ENCODE results near the gene TUFT1. TPM values are rescaled to one million over a fixed set of nuclear protein-coding genes. Genes with fewer than 3 reads are reported as not detected.

The TUFT1 gene
- polyA plus RNA-seq, 2 of the 4 experiments (the other 2 are of a cell fraction) = 21.1 to 27.5 TPM

- Histone ChIP-seq H3K9me3 (no peaks in the 10 kb centered on the region), H3K4me2 (no peak overlapping the region), H3K27ac (peak overlapping the region in 1 of 2 experiments; percentile 5; a peak in 1 of 6 replicates), H3K4me1 (peaks cover 32% of the 10 kb centered on the region), H3K4me3 (no peak overlapping the region)
- WGBS (ENCODE audit: missing lambda C conversion rate) = 77% methylated on average over 6 of the region's 6 CpGs
- ChIA-PET POLR2A (no interaction called here), CTCF (interaction anchor here (16.6 kb wide), 1 partner anchor 10 kb away, joined by 147 read pairs; no protein-coding TSS in a partner anchor)
- TF ChIP-seq JUNB (IDR thresholded peaks at IDR 0.05) = no peak
- TF ChIP-seq ZFP36 (IDR thresholded peaks at IDR 0.05; ENCODE audit: borderline replicate concordance, partially characterized antibody) = no peak
- TF ChIP-seq POLR2AphosphoS2 (conservative IDR thresholded peaks at IDR 0.05; ENCODE audit: low read length) = peak; percentile 85
- TF ChIP-seq ZNF302 (CRISPR knock-in tag; IDR thresholded peaks at IDR 0.05) = no peak
- TF ChIP-seq FOSL2 (IDR thresholded peaks at IDR 0.05) = no peak
- no peak for TF ChIP-seq FOSL2 (CRISPR knock-in tag; IDR thresholded peaks at IDR 0.05)
- no peak for TF ChIP-seq NR3C1 (IDR thresholded peaks at IDR 0.05)
- no peak for TF ChIP-seq HOXB5 (CRISPR knock-in tag; IDR thresholded peaks at IDR 0.05)
- DNase-seq (ENCODE audit: low read depth in 1 of 2, low spot score in 1 of 2) = no peak
- 0 out of 6 replicates have a peak, but pooled peaks of 1 of the 2 experiments have one; percentile 4 for ATAC-seq
- no peak for FAIRE-seq
Measured at GRCh38 chr1:151584278-151584677, 44.2 kb downstream of the TUFT1 start.

DNA sequence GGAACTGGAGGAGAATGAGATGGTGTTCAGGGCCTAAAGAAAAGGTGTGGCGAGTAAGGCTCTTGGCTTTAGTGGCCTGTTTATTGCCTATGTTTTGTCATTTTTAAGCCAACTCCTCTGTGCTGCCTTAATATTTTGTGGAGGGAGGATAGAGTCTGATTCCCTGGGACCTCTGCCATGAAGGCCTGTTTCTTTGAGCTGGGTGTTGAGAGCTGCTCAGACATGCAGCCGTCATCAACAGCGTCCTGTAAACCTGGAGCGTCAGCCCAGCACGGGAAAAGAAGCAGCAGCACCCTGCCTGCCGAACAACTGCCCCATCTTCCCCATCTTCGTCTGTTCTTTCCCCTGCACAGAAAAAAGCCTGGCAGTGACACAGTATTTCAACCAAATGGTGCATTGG lies 44.7 kb downstream of the TUFT1 start:
- Histone ChIP-seq H3K9me3 (no peaks in the 10 kb centered on the region), H3K4me1 (peaks cover 27% of the 10 kb centered on the region), H3K27ac (peak overlapping the region in 1 of 2 experiments; percentile 73; a peak in 4 of 6 replicates), H3K4me3 (no peak overlapping the region), H3K4me2 (no peak overlapping the region; the same call in 2 of the 3 replicates)
- ATAC-seq (0 out of 6 replicates have a peak, but pooled peaks of 1 of the 2 experiments have one; percentile 4), DNase-seq (ENCODE audit: low read depth in 1 of 2, low spot score in 1 of 2) (no peak), FAIRE-seq (no peak)
- 92% methylated on average over 7 of the region's 7 CpGs for WGBS (ENCODE audit: missing lambda C conversion rate)
- ChIA-PET CTCF (interaction anchor here (1.4 kb wide), 1 partner anchor 9 kb away, joined by 7 read pairs; no protein-coding TSS in a partner anchor), POLR2A (interaction anchor here (1.4 kb wide), 1 partner anchor 44 kb away, joined by 8 read pairs; the partner anchor contains the start of gene TUFT1)
- TF ChIP-seq HOXB5 (CRISPR knock-in tag; IDR thresholded peaks at IDR 0.05) = no peak
- TF ChIP-seq CEBPB (IDR thresholded peaks at IDR 0.05) = no peak
- TF ChIP-seq FOSB (CRISPR knock-in tag; IDR thresholded peaks at IDR 0.05) = no peak
- no peak for TF ChIP-seq RFX5 (IDR thresholded peaks at IDR 0.05)
- no peak for TF ChIP-seq KDM5A (IDR thresholded peaks at IDR 0.05)
- TF ChIP-seq, protein P1, sequence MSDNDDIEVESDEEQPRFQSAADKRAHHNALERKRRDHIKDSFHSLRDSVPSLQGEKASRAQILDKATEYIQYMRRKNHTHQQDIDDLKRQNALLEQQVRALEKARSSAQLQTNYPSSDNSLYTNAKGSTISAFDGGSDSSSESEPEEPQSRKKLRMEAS (IDR thresholded peaks at IDR 0.05) = no peak
- TF ChIP-seq, protein P2, sequence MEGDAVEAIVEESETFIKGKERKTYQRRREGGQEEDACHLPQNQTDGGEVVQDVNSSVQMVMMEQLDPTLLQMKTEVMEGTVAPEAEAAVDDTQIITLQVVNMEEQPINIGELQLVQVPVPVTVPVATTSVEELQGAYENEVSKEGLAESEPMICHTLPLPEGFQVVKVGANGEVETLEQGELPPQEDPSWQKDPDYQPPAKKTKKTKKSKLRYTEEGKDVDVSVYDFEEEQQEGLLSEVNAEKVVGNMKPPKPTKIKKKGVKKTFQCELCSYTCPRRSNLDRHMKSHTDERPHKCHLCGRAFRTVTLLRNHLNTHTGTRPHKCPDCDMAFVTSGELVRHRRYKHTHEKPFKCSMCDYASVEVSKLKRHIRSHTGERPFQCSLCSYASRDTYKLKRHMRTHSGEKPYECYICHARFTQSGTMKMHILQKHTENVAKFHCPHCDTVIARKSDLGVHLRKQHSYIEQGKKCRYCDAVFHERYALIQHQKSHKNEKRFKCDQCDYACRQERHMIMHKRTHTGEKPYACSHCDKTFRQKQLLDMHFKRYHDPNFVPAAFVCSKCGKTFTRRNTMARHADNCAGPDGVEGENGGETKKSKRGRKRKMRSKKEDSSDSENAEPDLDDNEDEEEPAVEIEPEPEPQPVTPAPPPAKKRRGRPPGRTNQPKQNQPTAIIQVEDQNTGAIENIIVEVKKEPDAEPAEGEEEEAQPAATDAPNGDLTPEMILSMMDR (IDR thresholded peaks at IDR 0.05) = no peak
- TF ChIP-seq NPAS2 (CRISPR knock-in tag; IDR thresholded peaks at IDR 0.05; ENCODE audit: borderline replicate concordance) = no peak
- no peak for TF ChIP-seq KDM1A (IDR thresholded peaks at IDR 0.05; ENCODE audit: low read depth)
- no peak for TF ChIP-seq HOXA7 (CRISPR knock-in tag; IDR thresholded peaks at IDR 0.05)
- no peak for TF ChIP-seq MAZ (IDR thresholded peaks at IDR 0.05; ENCODE audit: borderline replicate concordance, low read depth, low read length)
- no peak for TF ChIP-seq FOSL2 (IDR thresholded peaks at IDR 0.05)
- TF ChIP-seq FOSL2 (CRISPR knock-in tag; IDR thresholded peaks at IDR 0.05) = no peak
- TF ChIP-seq POLR2AphosphoS2 (conservative IDR thresholded peaks at IDR 0.05; ENCODE audit: low read length) = no peak
- TF ChIP-seq HEYL (CRISPR knock-in tag; IDR thresholded peaks at IDR 0.05) = no peak

DNA sequence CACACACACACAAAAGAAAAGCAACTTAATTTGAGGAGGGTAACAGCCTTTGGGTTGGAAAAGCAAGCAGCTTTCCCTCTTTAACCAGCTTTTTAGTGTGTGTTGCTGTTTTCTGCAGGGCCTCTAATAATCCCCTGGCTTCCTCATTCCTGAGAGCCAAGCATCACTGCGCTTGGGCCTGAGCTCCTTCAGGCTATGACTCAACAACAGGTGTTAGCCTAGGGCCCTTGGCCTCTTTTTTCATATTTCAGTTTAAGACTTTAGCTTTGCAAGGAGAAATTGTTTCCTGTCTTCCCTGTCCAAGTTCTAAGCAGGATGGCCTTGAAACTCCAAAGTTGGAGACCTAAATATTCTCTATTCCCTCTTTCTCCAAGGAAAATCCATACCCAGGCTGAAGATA lies 45.5 kb downstream of the TUFT1 start:
- H3K9me3 ChIP-seq = 0 out of 3 replicates have a peak, but pooled peaks cover 4% of the 10 kb centered on the region
- peak overlapping the region; percentile 59 to 73; a peak in 5 of 6 replicates for H3K27ac ChIP-seq
- CTCF ChIA-PET = interaction anchor here (0.6 to 1.4 kb wide), 2 partner anchors 9 to 142 kb away, joined by 3 to 7 read pairs; no protein-coding TSS in a partner anchor
- H3K4me3 ChIP-seq = no peak overlapping the region
- TF ChIP-seq CBX2 (IDR thresholded peaks at IDR 0.05; ENCODE audit: borderline replicate concordance, low read depth) (no peak), KDM5A (IDR thresholded peaks at IDR 0.05) (no peak), ZSCAN20 (CRISPR knock-in tag; IDR thresholded peaks at IDR 0.05) (no peak), JUNB (IDR thresholded peaks at IDR 0.05) (0 out of 2 replicates have a peak, but pooled peaks have one; percentile 22), FOSL2 (IDR thresholded peaks at IDR 0.05) (no peak), FOSL2 (CRISPR knock-in tag; IDR thresholded peaks at IDR 0.05) (peak; percentile 66)
- TF ChIP-seq, protein P2 (IDR thresholded peaks at IDR 0.05) = no peak
- POLR2A ChIA-PET = interaction anchor here (0.9 to 1.4 kb wide), 2 partner anchors 38 to 45 kb away, joined by 3 to 8 read pairs; partner anchors contain the start of gene TUFT1
- peak overlapping the region; percentile 51 for H3K4me2 ChIP-seq
- DNase-seq (ENCODE audit: low read depth in 1 of 2, low spot score in 1 of 2) = peak; percentile 52 to 64
- H3K4me1 ChIP-seq = peaks cover 26% of the 10 kb centered on the region
- FAIRE-seq = no peak
- peak; percentile 78 to 79 for ATAC-seq
- 28% methylated on average over 1 of the region's 1 CpG for WGBS (ENCODE audit: missing lambda C conversion rate)

Measured in A549 (cell line).